DMS153 treated with DMSO at 0.1 percent for 48 hours (cell line): ENCODE measurements around the gene ART5.

ENCODE experiments used
- DNase-seq: peaks from one replicate; lab custom pipeline; 2025; ENCODE audit not compliant: unreplicated experiment; lab: John Stamatoyannopoulos, UW

Gene ART5

GRCh38 chr11:3641701-3642070 is at the start of gene ART5:
TSS of gene ART5 (minus strand) at chr11:3641992. CDS start at chr11:3641862, 130 bp downstream.
- DNase-seq: no peak

- DNase-seq: no peak
These were observed 45.0 kb upstream of the ART5 start for GRCh38 chr11:3686751-3687150.

GRCh38 chr11:3685923-3686322 is 44.1 kb upstream of the ART5 start:
- no peak for DNase-seq

GRCh38 chr11:3684819-3685172 is 43.0 kb upstream of the ART5 start:
- DNase-seq: no peak

GRCh38 chr11:3684129-3684818 is 42.5 kb upstream of the ART5 start:
- no peak for DNase-seq

- no peak for DNase-seq
These were observed 41.2 kb upstream of the ART5 start for GRCh38 chr11:3683039-3683438.

GRCh38 chr11:3679077-3679476 is 37.3 kb upstream of the ART5 start:
- DNase-seq: no peak

GRCh38 chr11:3675971-3676370 is 34.2 kb upstream of the ART5 start:
- no peak for DNase-seq

GRCh38 chr11:3674189-3674588 is 32.4 kb upstream of the ART5 start:
- DNase-seq: no peak

GRCh38 chr11:3671334-3672254 is 29.8 kb upstream of the ART5 start, which contains the start of gene CHRNA10:
TSS of gene CHRNA10 (minus strand) at chr11:3671384. CDS start at chr11:3671312, 72 bp downstream.
- DNase-seq: no peak

- DNase-seq: no peak
These were observed 28.0 kb upstream of the ART5 start for GRCh38 chr11:3669742-3670183.

- no peak for DNase-seq
These were observed 27.3 kb upstream of the ART5 start for GRCh38 chr11:3669128-3669527.

GRCh38 chr11:3667149-3668035 is 25.6 kb upstream of the ART5 start:
- DNase-seq: no peak

GRCh38 chr11:3666023-3666530 is 24.3 kb upstream of the ART5 start:
- DNase-seq: no peak

GRCh38 chr11:3665336-3666022 is 23.7 kb upstream of the ART5 start:
- DNase-seq: no peak

GRCh38 chr11:3664032-3664630 is 22.3 kb upstream of the ART5 start:
- DNase-seq: no peak

- no peak for DNase-seq
These were observed 21.1 kb upstream of the ART5 start for GRCh38 chr11:3662856-3663255.

GRCh38 chr11:3660960-3661359 is 19.2 kb upstream of the ART5 start:
- DNase-seq: no peak

GRCh38 chr11:3659595-3660515 is 18.1 kb upstream of the ART5 start:
- DNase-seq: no peak
